Type B pancreatic cell (in vitro differentiated cells): ENCODE data around the gene HGS. TPM values are rescaled to one million over a fixed set of nuclear protein-coding genes. Genes with fewer than 3 reads are reported as not detected.
A peak's percentile ranks its signal among the peaks of the same experiment; 100 is the strongest.

ENCODE experiments used
- DNase-seq: peaks from one replicate; pipeline ENCODE4 v3.0.0; 2021; ENCODE audit warnings: mixed read lengths; ENCODE audit not compliant: unreplicated experiment; ENCODE audit errors: extremely low spot score
- H3K27ac Mint-ChIP-seq: 2 replicates; pipeline ENCODE4 v1.8.0; 2021; ENCODE audit warnings: mild to moderate bottlenecking, mixed read lengths
- H3K27me3 Mint-ChIP-seq: 2 replicates; pipeline ENCODE4 v1.8.0; 2021; ENCODE audit warnings: mixed read lengths
- H3K36me3 Mint-ChIP-seq: 2 replicates; pipeline ENCODE4 v1.8.0; 2021; ENCODE audit warnings: mixed read lengths
- H3K4me1 Mint-ChIP-seq: one replicate; pipeline ENCODE4 v1.8.0; 2021; ENCODE audit warnings: mixed read lengths; ENCODE audit not compliant: unreplicated experiment
- H3K4me3 Mint-ChIP-seq: 2 replicates; pipeline ENCODE4 v1.8.0; 2021; ENCODE audit warnings: mild to moderate bottlenecking, mixed read lengths
- H3K9me3 Mint-ChIP-seq: 2 replicates; pipeline ENCODE4 v1.8.0; 2021; ENCODE audit warnings: mixed read lengths
- CTCF ChIP-seq: fragments of 200-600 bp; sonication (generic); conservative IDR thresholded peaks from 2 replicates; pipeline ENCODE4 v1.5.0; 2021; ENCODE audit warnings: antibody characterized with exemption, mild to moderate bottlenecking
- total RNA-seq: library from RNA; stranded (reverse); gene quantifications from 2 replicates; pipeline ENCODE4 v1.2.1, GENCODE V29; 2021; ENCODE audit warnings: low replicate concordance

Gene HGS
- total RNA-seq, 1 donor from 2014 or later: 115 TPM

GRCh38 chr17:81652906-81653771 lies 30.7 kb upstream of the HGS start:
- no peak for DNase-seq
- Mint-ChIP-seq H3K9me3 (no peaks in the 10 kb centered on the region), H3K4me1 (peaks cover 4% of the 10 kb centered on the region), H3K4me3 (no peak overlapping the region), H3K27ac (no peak overlapping the region), H3K27me3 (no peaks in the 10 kb centered on the region), H3K36me3 (no peaks in the 10 kb centered on the region)
- TF ChIP-seq CTCF: no peak

- TF ChIP-seq CTCF: no peak
- Mint-ChIP-seq H3K4me3 (no peak overlapping the region), H3K9me3 (no peaks in the 10 kb centered on the region), H3K4me1 (peaks cover 4% of the 10 kb centered on the region), H3K36me3 (no peaks in the 10 kb centered on the region), H3K27me3 (no peaks in the 10 kb centered on the region), H3K27ac (no peak overlapping the region)
- no peak for DNase-seq
Measured at GRCh38 chr17:81655378-81656117, 28.3 kb upstream of the HGS start.

- Mint-ChIP-seq H3K36me3 (no peaks in the 10 kb centered on the region), H3K27me3 (no peaks in the 10 kb centered on the region), H3K4me3 (no peak within 1 kb of the TSS), H3K9me3 (no peaks in the 10 kb centered on the region), H3K4me1 (peaks cover 4% of the 10 kb centered on the region), H3K27ac (no peak within 1 kb of the TSS)
- TF ChIP-seq CTCF: no peak
- no peak for DNase-seq
Measured at GRCh38 chr17:81656118-81656743, 27.6 kb upstream of the HGS start, which contains the start of gene PDE6G. Gene PDE6G, minus strand, starts transcription at chr17:81656542. Its CDS starts 3,237 bp downstream, at chr17:81653305.

- Mint-ChIP-seq H3K27ac (no peak overlapping the region), H3K4me1 (peaks cover 1% of the 10 kb centered on the region), H3K27me3 (no peaks in the 10 kb centered on the region), H3K36me3 (no peaks in the 10 kb centered on the region), H3K9me3 (no peaks in the 10 kb centered on the region), H3K4me3 (no peak overlapping the region)
- TF ChIP-seq CTCF: no peak
- no peak for DNase-seq
Measured at GRCh38 chr17:81656835-81657234, 27.0 kb upstream of the HGS start.

GRCh38 chr17:81659038-81659437 lies 24.8 kb upstream of the HGS start:
- no peak for TF ChIP-seq CTCF
- Mint-ChIP-seq H3K27me3 (no peaks in the 10 kb centered on the region), H3K4me1 (no peaks in the 10 kb centered on the region), H3K9me3 (no peaks in the 10 kb centered on the region), H3K36me3 (no peaks in the 10 kb centered on the region), H3K27ac (peak overlapping the region; percentile 84), H3K4me3 (no peak overlapping the region)
- DNase-seq: no peak
